Measurements from ENCODE around the gene SEMA3C.

DNA sequence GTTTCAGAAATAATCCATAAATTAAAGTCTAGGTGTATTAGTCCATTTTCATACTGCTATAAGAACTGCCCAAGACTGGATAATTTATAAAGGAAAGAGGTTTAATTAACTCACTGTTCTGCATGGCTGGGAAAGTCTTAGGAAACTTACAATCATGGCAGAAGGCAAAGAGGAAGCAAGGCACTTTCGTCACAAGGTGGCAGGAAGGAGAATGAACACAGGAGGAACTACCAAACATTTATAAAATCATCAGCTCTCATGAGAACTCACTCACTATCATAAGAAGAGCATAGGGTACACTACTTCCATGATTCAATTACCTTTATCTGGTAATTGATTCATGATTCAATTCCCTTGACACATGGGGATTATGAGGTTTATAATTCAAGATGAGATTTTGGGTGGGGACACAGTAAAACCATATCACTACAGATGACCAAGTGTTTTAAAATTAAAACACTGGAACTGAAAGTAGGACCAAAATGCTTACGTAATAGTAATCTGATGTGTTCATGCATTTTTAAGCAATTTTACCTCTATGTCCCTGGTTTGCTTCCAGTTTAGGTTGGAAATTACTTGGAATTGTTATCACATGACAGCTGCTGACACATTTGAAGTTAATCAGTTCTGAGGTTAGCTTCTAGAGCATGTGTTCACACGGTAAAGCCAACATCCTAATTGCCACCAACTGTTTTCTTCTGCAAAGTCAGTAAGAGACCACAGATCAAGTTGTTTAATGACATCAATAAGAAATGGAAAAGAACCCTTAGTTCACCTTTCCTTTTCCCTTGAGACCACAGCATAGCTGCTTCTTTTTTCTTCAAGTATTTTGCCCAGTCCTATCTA is 48.4 kb upstream of the SEMA3C start:
- no peak for TF ChIP-seq ZNF10 (tag by site-specific recombination; IDR thresholded peaks at IDR 0.05)
- TF ChIP-seq, protein P1, sequence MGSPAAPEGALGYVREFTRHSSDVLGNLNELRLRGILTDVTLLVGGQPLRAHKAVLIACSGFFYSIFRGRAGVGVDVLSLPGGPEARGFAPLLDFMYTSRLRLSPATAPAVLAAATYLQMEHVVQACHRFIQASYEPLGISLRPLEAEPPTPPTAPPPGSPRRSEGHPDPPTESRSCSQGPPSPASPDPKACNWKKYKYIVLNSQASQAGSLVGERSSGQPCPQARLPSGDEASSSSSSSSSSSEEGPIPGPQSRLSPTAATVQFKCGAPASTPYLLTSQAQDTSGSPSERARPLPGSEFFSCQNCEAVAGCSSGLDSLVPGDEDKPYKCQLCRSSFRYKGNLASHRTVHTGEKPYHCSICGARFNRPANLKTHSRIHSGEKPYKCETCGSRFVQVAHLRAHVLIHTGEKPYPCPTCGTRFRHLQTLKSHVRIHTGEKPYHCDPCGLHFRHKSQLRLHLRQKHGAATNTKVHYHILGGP (tag by site-specific recombination; IDR thresholded peaks at IDR 0.05), result no peak
- TF ChIP-seq, protein P2, sequence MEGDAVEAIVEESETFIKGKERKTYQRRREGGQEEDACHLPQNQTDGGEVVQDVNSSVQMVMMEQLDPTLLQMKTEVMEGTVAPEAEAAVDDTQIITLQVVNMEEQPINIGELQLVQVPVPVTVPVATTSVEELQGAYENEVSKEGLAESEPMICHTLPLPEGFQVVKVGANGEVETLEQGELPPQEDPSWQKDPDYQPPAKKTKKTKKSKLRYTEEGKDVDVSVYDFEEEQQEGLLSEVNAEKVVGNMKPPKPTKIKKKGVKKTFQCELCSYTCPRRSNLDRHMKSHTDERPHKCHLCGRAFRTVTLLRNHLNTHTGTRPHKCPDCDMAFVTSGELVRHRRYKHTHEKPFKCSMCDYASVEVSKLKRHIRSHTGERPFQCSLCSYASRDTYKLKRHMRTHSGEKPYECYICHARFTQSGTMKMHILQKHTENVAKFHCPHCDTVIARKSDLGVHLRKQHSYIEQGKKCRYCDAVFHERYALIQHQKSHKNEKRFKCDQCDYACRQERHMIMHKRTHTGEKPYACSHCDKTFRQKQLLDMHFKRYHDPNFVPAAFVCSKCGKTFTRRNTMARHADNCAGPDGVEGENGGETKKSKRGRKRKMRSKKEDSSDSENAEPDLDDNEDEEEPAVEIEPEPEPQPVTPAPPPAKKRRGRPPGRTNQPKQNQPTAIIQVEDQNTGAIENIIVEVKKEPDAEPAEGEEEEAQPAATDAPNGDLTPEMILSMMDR (tag by site-specific recombination; IDR thresholded peaks at IDR 0.05), result no peak
- no peak for TF ChIP-seq ZNF274 (IDR thresholded peaks at IDR 0.05; ENCODE audit: low read length)
- TF ChIP-seq ZNF274 (tag by site-specific recombination; IDR thresholded peaks at IDR 0.05; ENCODE audit: borderline replicate concordance), result no peak
- TF ChIP-seq, protein P3, sequence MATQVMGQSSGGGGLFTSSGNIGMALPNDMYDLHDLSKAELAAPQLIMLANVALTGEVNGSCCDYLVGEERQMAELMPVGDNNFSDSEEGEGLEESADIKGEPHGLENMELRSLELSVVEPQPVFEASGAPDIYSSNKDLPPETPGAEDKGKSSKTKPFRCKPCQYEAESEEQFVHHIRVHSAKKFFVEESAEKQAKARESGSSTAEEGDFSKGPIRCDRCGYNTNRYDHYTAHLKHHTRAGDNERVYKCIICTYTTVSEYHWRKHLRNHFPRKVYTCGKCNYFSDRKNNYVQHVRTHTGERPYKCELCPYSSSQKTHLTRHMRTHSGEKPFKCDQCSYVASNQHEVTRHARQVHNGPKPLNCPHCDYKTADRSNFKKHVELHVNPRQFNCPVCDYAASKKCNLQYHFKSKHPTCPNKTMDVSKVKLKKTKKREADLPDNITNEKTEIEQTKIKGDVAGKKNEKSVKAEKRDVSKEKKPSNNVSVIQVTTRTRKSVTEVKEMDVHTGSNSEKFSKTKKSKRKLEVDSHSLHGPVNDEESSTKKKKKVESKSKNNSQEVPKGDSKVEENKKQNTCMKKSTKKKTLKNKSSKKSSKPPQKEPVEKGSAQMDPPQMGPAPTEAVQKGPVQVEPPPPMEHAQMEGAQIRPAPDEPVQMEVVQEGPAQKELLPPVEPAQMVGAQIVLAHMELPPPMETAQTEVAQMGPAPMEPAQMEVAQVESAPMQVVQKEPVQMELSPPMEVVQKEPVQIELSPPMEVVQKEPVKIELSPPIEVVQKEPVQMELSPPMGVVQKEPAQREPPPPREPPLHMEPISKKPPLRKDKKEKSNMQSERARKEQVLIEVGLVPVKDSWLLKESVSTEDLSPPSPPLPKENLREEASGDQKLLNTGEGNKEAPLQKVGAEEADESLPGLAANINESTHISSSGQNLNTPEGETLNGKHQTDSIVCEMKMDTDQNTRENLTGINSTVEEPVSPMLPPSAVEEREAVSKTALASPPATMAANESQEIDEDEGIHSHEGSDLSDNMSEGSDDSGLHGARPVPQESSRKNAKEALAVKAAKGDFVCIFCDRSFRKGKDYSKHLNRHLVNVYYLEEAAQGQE (tag by site-specific recombination; IDR thresholded peaks at IDR 0.05), result no peak
- TF ChIP-seq YY2 (tag by site-specific recombination; IDR thresholded peaks at IDR 0.05), result no peak
- no peak for TF ChIP-seq ZSCAN23 (tag by site-specific recombination; IDR thresholded peaks at IDR 0.05)
- no peak for TF ChIP-seq REPIN1 (tag by site-specific recombination; IDR thresholded peaks at IDR 0.05; ENCODE audit: low read depth)
- TF ChIP-seq ZFP69B (tag by site-specific recombination; IDR thresholded peaks at IDR 0.05), result no peak
- TF ChIP-seq, protein P4, sequence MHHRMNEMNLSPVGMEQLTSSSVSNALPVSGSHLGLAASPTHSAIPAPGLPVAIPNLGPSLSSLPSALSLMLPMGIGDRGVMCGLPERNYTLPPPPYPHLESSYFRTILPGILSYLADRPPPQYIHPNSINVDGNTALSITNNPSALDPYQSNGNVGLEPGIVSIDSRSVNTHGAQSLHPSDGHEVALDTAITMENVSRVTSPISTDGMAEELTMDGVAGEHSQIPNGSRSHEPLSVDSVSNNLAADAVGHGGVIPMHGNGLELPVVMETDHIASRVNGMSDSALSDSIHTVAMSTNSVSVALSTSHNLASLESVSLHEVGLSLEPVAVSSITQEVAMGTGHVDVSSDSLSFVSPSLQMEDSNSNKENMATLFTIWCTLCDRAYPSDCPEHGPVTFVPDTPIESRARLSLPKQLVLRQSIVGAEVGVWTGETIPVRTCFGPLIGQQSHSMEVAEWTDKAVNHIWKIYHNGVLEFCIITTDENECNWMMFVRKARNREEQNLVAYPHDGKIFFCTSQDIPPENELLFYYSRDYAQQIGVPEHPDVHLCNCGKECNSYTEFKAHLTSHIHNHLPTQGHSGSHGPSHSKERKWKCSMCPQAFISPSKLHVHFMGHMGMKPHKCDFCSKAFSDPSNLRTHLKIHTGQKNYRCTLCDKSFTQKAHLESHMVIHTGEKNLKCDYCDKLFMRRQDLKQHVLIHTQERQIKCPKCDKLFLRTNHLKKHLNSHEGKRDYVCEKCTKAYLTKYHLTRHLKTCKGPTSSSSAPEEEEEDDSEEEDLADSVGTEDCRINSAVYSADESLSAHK (tag by site-specific recombination; IDR thresholded peaks at IDR 0.05), result no peak
- no peak for TF ChIP-seq ZNF548 (tag by site-specific recombination; IDR thresholded peaks at IDR 0.05)
- no peak for TF ChIP-seq OSR2 (tag by site-specific recombination; IDR thresholded peaks at IDR 0.05)
- TF ChIP-seq, protein P5, sequence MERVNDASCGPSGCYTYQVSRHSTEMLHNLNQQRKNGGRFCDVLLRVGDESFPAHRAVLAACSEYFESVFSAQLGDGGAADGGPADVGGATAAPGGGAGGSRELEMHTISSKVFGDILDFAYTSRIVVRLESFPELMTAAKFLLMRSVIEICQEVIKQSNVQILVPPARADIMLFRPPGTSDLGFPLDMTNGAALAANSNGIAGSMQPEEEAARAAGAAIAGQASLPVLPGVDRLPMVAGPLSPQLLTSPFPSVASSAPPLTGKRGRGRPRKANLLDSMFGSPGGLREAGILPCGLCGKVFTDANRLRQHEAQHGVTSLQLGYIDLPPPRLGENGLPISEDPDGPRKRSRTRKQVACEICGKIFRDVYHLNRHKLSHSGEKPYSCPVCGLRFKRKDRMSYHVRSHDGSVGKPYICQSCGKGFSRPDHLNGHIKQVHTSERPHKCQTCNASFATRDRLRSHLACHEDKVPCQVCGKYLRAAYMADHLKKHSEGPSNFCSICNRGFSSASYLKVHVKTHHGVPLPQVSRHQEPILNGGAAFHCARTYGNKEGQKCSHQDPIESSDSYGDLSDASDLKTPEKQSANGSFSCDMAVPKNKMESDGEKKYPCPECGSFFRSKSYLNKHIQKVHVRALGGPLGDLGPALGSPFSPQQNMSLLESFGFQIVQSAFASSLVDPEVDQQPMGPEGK (tag by site-specific recombination; IDR thresholded peaks at IDR 0.05), result no peak
